ENCODE data around the gene DNAAF3.

GRCh38 chr19:55116859-55117662, 49.4 kb downstream of the DNAAF3 start, which contains the start of gene PPP1R12C:
- TF ChIP-seq, protein P1, sequence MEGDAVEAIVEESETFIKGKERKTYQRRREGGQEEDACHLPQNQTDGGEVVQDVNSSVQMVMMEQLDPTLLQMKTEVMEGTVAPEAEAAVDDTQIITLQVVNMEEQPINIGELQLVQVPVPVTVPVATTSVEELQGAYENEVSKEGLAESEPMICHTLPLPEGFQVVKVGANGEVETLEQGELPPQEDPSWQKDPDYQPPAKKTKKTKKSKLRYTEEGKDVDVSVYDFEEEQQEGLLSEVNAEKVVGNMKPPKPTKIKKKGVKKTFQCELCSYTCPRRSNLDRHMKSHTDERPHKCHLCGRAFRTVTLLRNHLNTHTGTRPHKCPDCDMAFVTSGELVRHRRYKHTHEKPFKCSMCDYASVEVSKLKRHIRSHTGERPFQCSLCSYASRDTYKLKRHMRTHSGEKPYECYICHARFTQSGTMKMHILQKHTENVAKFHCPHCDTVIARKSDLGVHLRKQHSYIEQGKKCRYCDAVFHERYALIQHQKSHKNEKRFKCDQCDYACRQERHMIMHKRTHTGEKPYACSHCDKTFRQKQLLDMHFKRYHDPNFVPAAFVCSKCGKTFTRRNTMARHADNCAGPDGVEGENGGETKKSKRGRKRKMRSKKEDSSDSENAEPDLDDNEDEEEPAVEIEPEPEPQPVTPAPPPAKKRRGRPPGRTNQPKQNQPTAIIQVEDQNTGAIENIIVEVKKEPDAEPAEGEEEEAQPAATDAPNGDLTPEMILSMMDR (IDR thresholded peaks at IDR 0.05 in 4 of 5, conservative IDR thresholded peaks at IDR 0.05 in 1 of 5), result no peak
- TF ChIP-seq POLR2A (IDR thresholded peaks at IDR 0.05), result peak; percentile 55 to 67

All from gastrocnemius medialis (tissue), 4 donors.